Keratinocyte (primary cell): ENCODE measurements around the gene PSMB2.

Experiments used
- CTCF ChIP-seq, 3 experiments: IDR thresholded peaks in 1 of 3; conservative IDR thresholded peaks in 1 of 3; optimal IDR thresholded peaks in 1 of 3; 2 replicates in 2 of 3; 3 replicates in 1 of 3; pipeline versions ENCODE3 to v1.5.1; 2011; ENCODE audit warnings: low read length in 3 of 3, mild to moderate bottlenecking in 3 of 3, moderate library complexity in 2 of 3, control low read depth in 1 of 3, inconsistent platforms in 1 of 3; ENCODE audit not compliant: insufficient read depth in 2 of 3; ENCODE audit errors: extremely low read depth in 1 of 3
- EZH2 ChIP-seq: IDR thresholded peaks from one replicate; pipeline ENCODE4 v1.6.1; 2012; ENCODE audit warnings: inconsistent platforms, mild to moderate bottlenecking, low read length, moderate library complexity

- TF ChIP-seq CTCF (optimal IDR thresholded peaks at IDR 0.05 in 1 of 3, IDR thresholded peaks at IDR 0.05 in 1 of 3, conservative IDR thresholded peaks at IDR 0.05 in 1 of 3; ENCODE audit: extremely low read depth in 1 of 3, insufficient read depth in 2 of 3, low read length in 3 of 3) (no peak), EZH2 (no peak)
These were observed 37.4 kb downstream of the PSMB2 start for GRCh38 chr1:35603941-35604340.
